BE2C (cell line): Measurements from ENCODE around the gene AKR1B1.

Experiments used
- DNase-seq: peaks from one replicate; pipeline ENCODE4 v3.0.0-alpha.2; 2020
- H3K27me3 ChIP-seq: fragments of 250-450 bp; sonication (Bioruptor Pico); 2 replicates; pipeline ENCODE4 v1.5.1; 2020; ENCODE audit warnings: mild to moderate bottlenecking
- H3K36me3 ChIP-seq: fragments of 250-450 bp; sonication (Bioruptor Pico); 2 replicates; pipeline ENCODE4 v1.5.1; 2020; ENCODE audit warnings: mild to moderate bottlenecking
- H3K4me1 ChIP-seq: fragments of 250-450 bp; sonication (Bioruptor Pico); 2 replicates; pipeline ENCODE4 v1.5.1; 2020
- H3K4me3 ChIP-seq: 2 replicates; pipeline ENCODE4 v1.5.1; 2011; ENCODE audit warnings: low read depth, low read length
- H3K9me3 ChIP-seq: fragments of 250-450 bp; sonication (Bioruptor Pico); 2 replicates; pipeline ENCODE4 v1.5.1; 2020
- TF ChIP-seq, protein P1 (sequence below): IDR thresholded peaks from 2 replicates; pipeline ENCODE4 v1.5.1; 2012; ENCODE audit warnings: mild to moderate bottlenecking, low read depth, low read length

Gene AKR1B1

DNA sequence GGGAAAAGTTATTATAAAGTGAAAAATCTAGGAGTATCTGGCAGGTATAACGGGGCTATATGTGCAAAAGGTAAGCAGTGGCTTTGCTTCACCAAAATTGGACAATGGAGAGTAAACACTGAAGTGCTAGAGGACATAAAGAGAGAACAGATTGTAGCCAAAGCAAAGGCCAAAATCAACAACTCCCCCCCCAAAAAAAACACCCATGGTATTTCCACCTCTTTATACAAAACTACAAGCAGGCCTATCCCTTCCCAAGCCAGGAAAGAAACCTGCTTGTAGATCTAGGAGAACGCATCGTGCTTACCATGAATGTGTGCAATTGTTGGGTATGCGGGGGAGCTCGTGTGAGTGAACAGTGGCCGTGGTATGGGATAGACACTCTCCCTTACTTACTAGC is 9.2 kb upstream of the AKR1B1 start:
- no peaks in the 10 kb centered on the region for H3K27me3 ChIP-seq
- H3K9me3 ChIP-seq, result peaks cover 7% of the 10 kb centered on the region
- TF ChIP-seq, protein P1, sequence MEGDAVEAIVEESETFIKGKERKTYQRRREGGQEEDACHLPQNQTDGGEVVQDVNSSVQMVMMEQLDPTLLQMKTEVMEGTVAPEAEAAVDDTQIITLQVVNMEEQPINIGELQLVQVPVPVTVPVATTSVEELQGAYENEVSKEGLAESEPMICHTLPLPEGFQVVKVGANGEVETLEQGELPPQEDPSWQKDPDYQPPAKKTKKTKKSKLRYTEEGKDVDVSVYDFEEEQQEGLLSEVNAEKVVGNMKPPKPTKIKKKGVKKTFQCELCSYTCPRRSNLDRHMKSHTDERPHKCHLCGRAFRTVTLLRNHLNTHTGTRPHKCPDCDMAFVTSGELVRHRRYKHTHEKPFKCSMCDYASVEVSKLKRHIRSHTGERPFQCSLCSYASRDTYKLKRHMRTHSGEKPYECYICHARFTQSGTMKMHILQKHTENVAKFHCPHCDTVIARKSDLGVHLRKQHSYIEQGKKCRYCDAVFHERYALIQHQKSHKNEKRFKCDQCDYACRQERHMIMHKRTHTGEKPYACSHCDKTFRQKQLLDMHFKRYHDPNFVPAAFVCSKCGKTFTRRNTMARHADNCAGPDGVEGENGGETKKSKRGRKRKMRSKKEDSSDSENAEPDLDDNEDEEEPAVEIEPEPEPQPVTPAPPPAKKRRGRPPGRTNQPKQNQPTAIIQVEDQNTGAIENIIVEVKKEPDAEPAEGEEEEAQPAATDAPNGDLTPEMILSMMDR, result no peak
- H3K4me3 ChIP-seq, result no peak overlapping the region
- no peaks in the 10 kb centered on the region for H3K4me1 ChIP-seq
- H3K36me3 ChIP-seq, result no peaks in the 10 kb centered on the region
- DNase-seq, result no peak

DNA sequence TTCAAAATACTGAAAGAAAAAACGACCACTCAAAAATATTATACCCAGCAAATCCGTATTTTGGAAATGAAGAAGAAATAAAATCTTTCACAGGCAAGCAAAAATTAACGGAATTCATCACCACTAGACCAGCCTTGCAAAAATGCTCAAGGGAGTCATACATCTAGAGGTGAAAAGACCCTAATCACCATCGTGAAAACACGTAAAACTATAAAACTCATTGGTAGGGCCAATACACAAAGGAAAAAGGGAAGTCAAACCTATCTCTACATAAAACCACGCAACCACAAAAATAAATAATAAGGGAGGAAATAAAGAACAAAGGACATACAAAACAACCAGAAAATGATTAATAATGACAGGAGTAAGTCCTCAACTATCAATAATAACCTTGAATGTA is 6.6 kb upstream of the AKR1B1 start:
- Histone ChIP-seq H3K4me3 (no peak overlapping the region), H3K9me3 (peaks cover 7% of the 10 kb centered on the region), H3K27me3 (no peaks in the 10 kb centered on the region), H3K36me3 (no peaks in the 10 kb centered on the region), H3K4me1 (no peaks in the 10 kb centered on the region)
- DNase-seq, result no peak
- TF ChIP-seq, protein P1, result no peak

GRCh38 chr7:134464496-134464895 is 5.6 kb upstream of the AKR1B1 start:
- H3K9me3 ChIP-seq, result peaks cover 7% of the 10 kb centered on the region
- H3K4me3 ChIP-seq, result no peak overlapping the region
- H3K36me3 ChIP-seq, result no peaks in the 10 kb centered on the region
- H3K4me1 ChIP-seq, result no peaks in the 10 kb centered on the region
- no peaks in the 10 kb centered on the region for H3K27me3 ChIP-seq
- TF ChIP-seq, protein P1, result no peak
- DNase-seq, result no peak

GRCh38 chr7:134463751-134464150 is 4.9 kb upstream of the AKR1B1 start:
- Histone ChIP-seq H3K9me3 (peaks cover 7% of the 10 kb centered on the region), H3K27me3 (no peaks in the 10 kb centered on the region), H3K4me1 (no peaks in the 10 kb centered on the region), H3K4me3 (no peak overlapping the region), H3K36me3 (no peaks in the 10 kb centered on the region)
- TF ChIP-seq, protein P1, result no peak
- no peak for DNase-seq

DNA sequence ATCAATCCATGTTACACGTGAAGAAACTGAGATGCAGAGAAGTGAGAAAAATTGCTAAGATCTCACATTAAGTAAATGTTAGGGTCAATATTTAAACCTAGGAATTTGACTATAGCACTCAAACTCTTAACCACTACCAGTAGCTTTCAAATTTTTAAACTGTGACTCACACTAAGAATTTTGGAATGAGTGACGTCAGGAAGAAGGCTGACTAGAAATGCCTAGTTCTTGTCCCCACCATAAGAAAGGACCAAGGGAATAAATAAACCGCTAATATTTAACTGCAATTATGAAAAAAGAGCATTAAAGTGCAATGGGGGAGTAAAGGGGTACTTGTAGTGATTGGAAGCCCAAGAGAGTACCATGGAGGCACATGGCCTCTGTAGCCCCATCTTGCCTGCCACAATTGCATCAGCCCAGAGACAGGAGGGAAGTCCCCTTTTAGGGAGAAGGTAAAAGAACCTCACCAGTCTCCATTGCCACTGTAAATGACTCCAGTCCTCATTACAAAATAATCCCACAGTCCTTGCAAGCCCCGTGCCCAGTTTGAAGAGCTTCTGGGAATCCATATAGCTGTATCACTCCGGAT is 3.5 kb upstream of the AKR1B1 start:
- Histone ChIP-seq H3K27me3 (no peaks in the 10 kb centered on the region), H3K36me3 (no peaks in the 10 kb centered on the region), H3K4me3 (no peak overlapping the region), H3K9me3 (peaks cover 7% of the 10 kb centered on the region), H3K4me1 (no peaks in the 10 kb centered on the region)
- TF ChIP-seq, protein P1, result no peak
- DNase-seq, result no peak

DNA sequence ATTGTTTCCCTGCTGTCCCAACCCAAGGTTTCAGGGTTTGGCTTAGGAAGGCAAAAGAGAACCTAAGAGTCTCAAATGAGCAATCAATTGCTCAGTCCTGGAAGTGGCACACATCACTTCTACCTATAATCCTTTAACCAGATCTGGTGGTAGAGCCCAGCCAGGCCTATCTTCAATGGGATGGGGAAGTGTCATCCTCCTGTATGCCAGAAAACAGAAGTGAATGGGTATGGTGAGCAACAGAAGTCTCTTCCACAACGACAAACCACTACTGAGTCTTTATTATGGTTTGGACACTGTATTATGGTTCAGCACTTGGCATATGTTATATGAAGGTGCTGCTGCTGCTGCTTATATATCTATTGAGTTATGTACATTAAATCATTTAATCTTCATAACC is 3.0 kb upstream of the AKR1B1 start:
- no peaks in the 10 kb centered on the region for H3K4me1 ChIP-seq
- TF ChIP-seq, protein P1, result no peak
- no peak overlapping the region for H3K4me3 ChIP-seq
- H3K27me3 ChIP-seq, result no peaks in the 10 kb centered on the region
- H3K9me3 ChIP-seq, result peaks cover 7% of the 10 kb centered on the region
- H3K36me3 ChIP-seq, result no peaks in the 10 kb centered on the region
- DNase-seq, result no peak
